ENCODE data around the gene DACH1.
A peak's percentile ranks its signal among the peaks of the same experiment; 100 is the strongest.
"Not testable (repeated sequence)": the region's sequence is repeated elsewhere in the genome, so short reads cannot be mapped to it uniquely, and the experiment has no call there.

Gene DACH1

GRCh38 chr13:71851498-71852409 lies 15.2 kb downstream of the DACH1 start:
- Histone ChIP-seq H2BK15ac (replicated peaks; ENCODE audit: low read depth) (no peak overlapping the region), H3K4ac (ENCODE audit: low read depth, low read length) (no peak overlapping the region), H3K56ac (ENCODE audit: low read length) (no peak overlapping the region), H3K4me3 (ENCODE audit: low read length) (no peak overlapping the region), H2AK5ac (ENCODE audit: low read length) (no peak overlapping the region), H3K36me3 (ENCODE audit: control insufficient read depth, insufficient read depth, low read length) (no peaks in the 10 kb centered on the region), H2BK120ac (ENCODE audit: low read depth, low read length) (no peak overlapping the region), H3K23ac (ENCODE audit: low read length) (no peak overlapping the region), H4K8ac (ENCODE audit: low read depth, low read length) (no peak overlapping the region), H3K18ac (ENCODE audit: low read length) (no peak overlapping the region), H3K79me1 (ENCODE audit: low read length) (no peaks in the 10 kb centered on the region), H3K4me1 (ENCODE audit: control insufficient read depth, low read depth, low read length) (no peaks in the 10 kb centered on the region), H3K4me2 (ENCODE audit: low read length) (no peak overlapping the region), H3K9ac (ENCODE audit: low read length) (no peak overlapping the region), H3K27ac (ENCODE audit: low read depth, low read length) (no peak overlapping the region), H2BK5ac (ENCODE audit: low read length) (no peak overlapping the region), H3K79me2 (ENCODE audit: control insufficient read depth, insufficient read depth, low read length) (no peaks in the 10 kb centered on the region), H4K5ac (ENCODE audit: low read length) (no peak overlapping the region), H3K27me3 (ENCODE audit: insufficient read depth, low read length, poor library complexity) (no peaks in the 10 kb centered on the region)
- no peak for DNase-seq
- WGBS (ENCODE audit: extremely low coverage, insufficient coverage, low lambda C conversion rate): no CpG with 5 or more reads among the region's 9 CpGs

GRCh38 chr13:71842003-71842402 lies 25.0 kb downstream of the DACH1 start:
- no peak overlapping the region for H2AK5ac ChIP-seq (ENCODE audit: low read length)
- H3K23ac ChIP-seq (ENCODE audit: low read length): no peak overlapping the region
- no peaks in the 10 kb centered on the region for H3K36me3 ChIP-seq (ENCODE audit: control insufficient read depth, insufficient read depth, low read length)
- no peaks in the 10 kb centered on the region for H3K27me3 ChIP-seq (ENCODE audit: insufficient read depth, low read length, poor library complexity)
- H3K4me2 ChIP-seq (ENCODE audit: low read length): no peak overlapping the region
- H3K4me1 ChIP-seq (ENCODE audit: control insufficient read depth, low read depth, low read length): no peaks in the 10 kb centered on the region
- no peak overlapping the region for H2BK5ac ChIP-seq (ENCODE audit: low read length)
- H3K9ac ChIP-seq (ENCODE audit: low read length): no peak overlapping the region
- H2BK15ac ChIP-seq (replicated peaks; ENCODE audit: low read depth): no peak overlapping the region
- H3K79me1 ChIP-seq (ENCODE audit: low read length): no peaks in the 10 kb centered on the region
- H2BK120ac ChIP-seq (ENCODE audit: low read depth, low read length): no peak overlapping the region
- H3K79me2 ChIP-seq (ENCODE audit: control insufficient read depth, insufficient read depth, low read length): no peaks in the 10 kb centered on the region
- DNase-seq: no peak
- no peak overlapping the region for H3K4ac ChIP-seq (ENCODE audit: low read depth, low read length)
- no peak overlapping the region for H4K5ac ChIP-seq (ENCODE audit: low read length)
- H3K56ac ChIP-seq (ENCODE audit: low read length): no peak overlapping the region
- H3K4me3 ChIP-seq (ENCODE audit: low read length): no peak overlapping the region
- WGBS (ENCODE audit: extremely low coverage, insufficient coverage, low lambda C conversion rate): no CpG with 5 or more reads among the region's 3 CpGs
- no peak overlapping the region for H4K8ac ChIP-seq (ENCODE audit: low read depth, low read length)
- H3K18ac ChIP-seq (ENCODE audit: low read length): no peak overlapping the region
- no peak overlapping the region for H3K27ac ChIP-seq (ENCODE audit: low read depth, low read length)

- no peaks in the 10 kb centered on the region for H3K79me2 ChIP-seq (ENCODE audit: control insufficient read depth, insufficient read depth, low read length)
- no peaks in the 10 kb centered on the region for H3K36me3 ChIP-seq (ENCODE audit: control insufficient read depth, insufficient read depth, low read length)
- WGBS (ENCODE audit: extremely low coverage, insufficient coverage, low lambda C conversion rate): no CpG with 5 or more reads among the region's 2 CpGs
- H2BK15ac ChIP-seq (replicated peaks; ENCODE audit: low read depth): no peak overlapping the region
- no peak for DNase-seq
- no peak overlapping the region for H4K5ac ChIP-seq (ENCODE audit: low read length)
- no peak overlapping the region for H3K18ac ChIP-seq (ENCODE audit: low read length)
- H3K27me3 ChIP-seq (ENCODE audit: insufficient read depth, low read length, poor library complexity): no peaks in the 10 kb centered on the region
- H2AK5ac ChIP-seq (ENCODE audit: low read length): no peak overlapping the region
- H3K79me1 ChIP-seq (ENCODE audit: low read length): no peaks in the 10 kb centered on the region
- H3K27ac ChIP-seq (ENCODE audit: low read depth, low read length): no peak overlapping the region
- no peak overlapping the region for H3K4me3 ChIP-seq (ENCODE audit: low read length)
- H2BK5ac ChIP-seq (ENCODE audit: low read length): no peak overlapping the region
- no peak overlapping the region for H3K4ac ChIP-seq (ENCODE audit: low read depth, low read length)
- no peak overlapping the region for H3K23ac ChIP-seq (ENCODE audit: low read length)
- H3K56ac ChIP-seq (ENCODE audit: low read length): no peak overlapping the region
- H3K9ac ChIP-seq (ENCODE audit: low read length): no peak overlapping the region
- H3K4me2 ChIP-seq (ENCODE audit: low read length): no peak overlapping the region
- H2BK120ac ChIP-seq (ENCODE audit: low read depth, low read length): no peak overlapping the region
- H3K4me1 ChIP-seq (ENCODE audit: control insufficient read depth, low read depth, low read length): no peaks in the 10 kb centered on the region
- H4K8ac ChIP-seq (ENCODE audit: low read depth, low read length): peak overlapping the region; percentile 56
Observed at GRCh38 chr13:71838842-71839241, 28.2 kb downstream of the DACH1 start.

DNA sequence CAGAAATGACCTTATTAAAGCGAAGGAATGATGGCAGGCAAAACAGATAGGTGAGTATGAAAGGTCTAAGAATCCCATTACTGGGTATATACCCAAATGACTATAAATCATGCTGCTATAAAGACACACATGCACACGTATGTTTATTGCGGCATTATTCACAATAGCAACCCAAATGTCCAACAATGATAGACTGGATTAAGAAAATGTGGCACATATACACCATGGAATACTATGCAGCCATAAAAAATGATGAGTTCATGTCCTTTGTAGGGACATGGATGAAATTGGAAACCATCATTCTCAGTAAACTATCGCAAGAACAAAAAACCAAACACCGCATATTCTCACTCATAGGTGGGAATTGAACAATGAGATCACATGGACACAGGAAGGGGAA lies 29.4 kb downstream of the DACH1 start:
- H3K79me1 ChIP-seq (ENCODE audit: low read length); H4K8ac ChIP-seq (ENCODE audit: low read depth, low read length); H3K79me2 ChIP-seq (ENCODE audit: control insufficient read depth, insufficient read depth, low read length); H2BK5ac ChIP-seq (ENCODE audit: low read length); DNase-seq; H3K27ac ChIP-seq (ENCODE audit: low read depth, low read length); H3K4me1 ChIP-seq (ENCODE audit: control insufficient read depth, low read depth, low read length); H2AK5ac ChIP-seq (ENCODE audit: low read length); H2BK15ac ChIP-seq (replicated peaks; ENCODE audit: low read depth); H3K9ac ChIP-seq (ENCODE audit: low read length); H2BK120ac ChIP-seq (ENCODE audit: low read depth, low read length); H3K27me3 ChIP-seq (ENCODE audit: insufficient read depth, low read length, poor library complexity); H3K23ac ChIP-seq (ENCODE audit: low read length); H3K4ac ChIP-seq (ENCODE audit: low read depth, low read length); H3K4me2 ChIP-seq (ENCODE audit: low read length); H3K56ac ChIP-seq (ENCODE audit: low read length); H3K18ac ChIP-seq (ENCODE audit: low read length); H3K36me3 ChIP-seq (ENCODE audit: control insufficient read depth, insufficient read depth, low read length); H3K4me3 ChIP-seq (ENCODE audit: low read length); H4K5ac ChIP-seq (ENCODE audit: low read length): not testable (repeated sequence)
- no CpG with 5 or more reads among the region's 5 CpGs for WGBS (ENCODE audit: extremely low coverage, insufficient coverage, low lambda C conversion rate)

DNA sequence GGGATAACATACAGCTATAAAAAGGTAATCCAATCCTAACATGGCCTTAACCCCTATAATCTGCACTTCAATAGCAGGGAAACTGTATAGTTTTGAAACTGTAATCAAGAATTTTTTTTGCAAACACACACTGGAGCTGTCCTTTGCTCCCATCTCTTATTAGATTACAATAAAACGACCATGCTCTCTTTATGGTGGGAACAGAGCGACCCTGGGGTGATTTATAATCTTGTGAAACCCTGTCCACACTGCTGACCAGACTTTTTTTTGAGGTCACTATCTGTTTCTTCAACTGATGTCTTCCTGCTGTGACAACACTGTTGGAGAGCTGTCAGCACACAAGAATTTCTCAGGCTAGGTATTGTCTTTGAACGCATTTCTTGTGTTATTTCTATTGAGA lies 35.3 kb downstream of the DACH1 start:
- DNase-seq: peak; percentile 81
- Histone ChIP-seq H3K27ac (ENCODE audit: low read depth, low read length) (no peak overlapping the region), H3K4me1 (ENCODE audit: control insufficient read depth, low read depth, low read length) (no peaks in the 10 kb centered on the region)

DNA sequence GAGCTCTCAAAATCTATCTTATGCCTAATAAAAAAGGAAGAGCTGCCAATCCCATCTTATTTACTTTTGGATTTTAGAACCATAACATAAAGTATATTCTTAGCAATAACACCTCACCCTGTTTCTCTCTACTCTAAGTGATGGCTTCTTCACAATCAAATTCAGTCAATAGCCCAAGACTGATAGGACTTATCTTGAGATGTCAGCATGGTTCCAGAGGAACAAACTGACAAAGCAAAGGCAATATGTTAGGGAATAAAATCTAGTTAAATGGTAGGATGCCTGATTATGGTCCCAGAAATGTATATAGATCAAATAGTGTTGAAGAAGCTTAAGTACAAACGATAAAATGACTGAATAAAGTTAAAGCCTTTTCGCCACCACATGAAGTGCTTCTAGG lies 36.3 kb downstream of the DACH1 start:
- H3K4ac ChIP-seq (ENCODE audit: low read depth, low read length): no peak overlapping the region
- H2BK15ac ChIP-seq (replicated peaks; ENCODE audit: low read depth): no peak overlapping the region
- no peak overlapping the region for H3K4me2 ChIP-seq (ENCODE audit: low read length)
- no CpG with 5 or more reads among the region's 2 CpGs for WGBS (ENCODE audit: extremely low coverage, insufficient coverage, low lambda C conversion rate)
- no peak overlapping the region for H3K56ac ChIP-seq (ENCODE audit: low read length)
- H3K9ac ChIP-seq (ENCODE audit: low read length): no peak overlapping the region
- DNase-seq: peak; percentile 66
- H4K5ac ChIP-seq (ENCODE audit: low read length): no peak overlapping the region
- H2AK5ac ChIP-seq (ENCODE audit: low read length): no peak overlapping the region
- H3K18ac ChIP-seq (ENCODE audit: low read length): no peak overlapping the region
- H3K79me2 ChIP-seq (ENCODE audit: control insufficient read depth, insufficient read depth, low read length): no peaks in the 10 kb centered on the region
- no peak overlapping the region for H4K8ac ChIP-seq (ENCODE audit: low read depth, low read length)
- no peak overlapping the region for H2BK5ac ChIP-seq (ENCODE audit: low read length)
- no peak overlapping the region for H3K23ac ChIP-seq (ENCODE audit: low read length)
- no peak overlapping the region for H3K4me3 ChIP-seq (ENCODE audit: low read length)
- H3K27me3 ChIP-seq (ENCODE audit: insufficient read depth, low read length, poor library complexity): no peaks in the 10 kb centered on the region
- no peaks in the 10 kb centered on the region for H3K4me1 ChIP-seq (ENCODE audit: control insufficient read depth, low read depth, low read length)
- H2BK120ac ChIP-seq (ENCODE audit: low read depth, low read length): no peak overlapping the region
- no peak overlapping the region for H3K27ac ChIP-seq (ENCODE audit: low read depth, low read length)
- no peaks in the 10 kb centered on the region for H3K79me1 ChIP-seq (ENCODE audit: low read length)
- H3K36me3 ChIP-seq (ENCODE audit: control insufficient read depth, insufficient read depth, low read length): no peaks in the 10 kb centered on the region

More for the DNA sequence above, 35.3 kb downstream of the DACH1 start:
- Histone ChIP-seq H3K4ac (ENCODE audit: low read depth, low read length) (no peak overlapping the region), H4K8ac (ENCODE audit: low read depth, low read length) (no peak overlapping the region), H3K56ac (ENCODE audit: low read length) (no peak overlapping the region), H3K36me3 (ENCODE audit: control insufficient read depth, insufficient read depth, low read length) (no peaks in the 10 kb centered on the region), H3K4me2 (ENCODE audit: low read length) (no peak overlapping the region), H2BK120ac (ENCODE audit: low read depth, low read length) (no peak overlapping the region), H3K27me3 (ENCODE audit: insufficient read depth, low read length, poor library complexity) (no peaks in the 10 kb centered on the region), H3K79me2 (ENCODE audit: control insufficient read depth, insufficient read depth, low read length) (no peaks in the 10 kb centered on the region), H2AK5ac (ENCODE audit: low read length) (no peak overlapping the region), H3K4me3 (ENCODE audit: low read length) (no peak overlapping the region), H4K5ac (ENCODE audit: low read length) (no peak overlapping the region), H2BK5ac (ENCODE audit: low read length) (no peak overlapping the region), H3K23ac (ENCODE audit: low read length) (no peak overlapping the region), H2BK15ac (replicated peaks; ENCODE audit: low read depth) (no peak overlapping the region), H3K18ac (ENCODE audit: low read length) (no peak overlapping the region), H3K79me1 (ENCODE audit: low read length) (no peaks in the 10 kb centered on the region), H3K9ac (ENCODE audit: low read length) (no peak overlapping the region)
- WGBS (ENCODE audit: extremely low coverage, insufficient coverage, low lambda C conversion rate): no CpG with 5 or more reads among the region's 3 CpGs
